Activated T-cell treated with anti-CD3 and anti-CD28 coated beads, Interleukin-2, amount 50 U/mL, for 24 hours (primary cell): Measurements from ENCODE around the gene ATP6V0A1.
"Not testable (repeated sequence)": the region's sequence is repeated elsewhere in the genome, so short reads cannot be mapped to it uniquely, and the experiment has no call there.

Source experiments
- DNase-seq: peaks from one replicate; pipeline ENCODE4 v3.0.0-alpha.2; 2020
- H3K27ac Mint-ChIP-seq: 2 replicates; pipeline ENCODE4 v1.8.0; 2020; ENCODE audit warnings: mild to moderate bottlenecking, mixed read lengths
- H3K27me3 Mint-ChIP-seq: 2 replicates; pipeline ENCODE4 v1.8.0; 2020; ENCODE audit warnings: mixed read lengths
- H3K36me3 Mint-ChIP-seq: 2 replicates; pipeline ENCODE4 v1.8.0; 2020; ENCODE audit warnings: low read depth, mixed read lengths
- H3K4me1 Mint-ChIP-seq: 2 replicates; pipeline ENCODE4 v1.8.0; 2020; ENCODE audit warnings: low read depth, mixed read lengths
- H3K4me3 Mint-ChIP-seq: 2 replicates; pipeline ENCODE4 v1.8.0; 2020; ENCODE audit warnings: mild to moderate bottlenecking, moderate library complexity, mixed read lengths
- H3K9me3 Mint-ChIP-seq: 2 replicates; pipeline ENCODE4 v1.8.0; 2020; ENCODE audit warnings: mixed read lengths

ATP6V0A1 gene

GRCh38 chr17:42477824-42478223 is 19.1 kb downstream of the ATP6V0A1 start:
- peaks cover 69% of the 10 kb centered on the region for H3K36me3 Mint-ChIP-seq
- not testable (repeated sequence) for DNase-seq, H3K4me3 Mint-ChIP-seq, H3K9me3 Mint-ChIP-seq, H3K27me3 Mint-ChIP-seq, H3K27ac Mint-ChIP-seq, H3K4me1 Mint-ChIP-seq

GRCh38 chr17:42484304-42484703 is 25.6 kb downstream of the ATP6V0A1 start:
- Mint-ChIP-seq H3K4me3 (peak overlapping the region; percentile 44), H3K4me1 (peaks cover 38% of the 10 kb centered on the region), H3K9me3 (no peaks in the 10 kb centered on the region), H3K27me3 (no peaks in the 10 kb centered on the region), H3K27ac (peak overlapping the region; percentile 65), H3K36me3 (peaks cover 54% of the 10 kb centered on the region)
- DNase-seq = peak; percentile 63

GRCh38 chr17:42485680-42486079 is 27.0 kb downstream of the ATP6V0A1 start:
- DNase-seq = no peak
- H3K4me3 Mint-ChIP-seq = no peak overlapping the region
- no peaks in the 10 kb centered on the region for H3K9me3 Mint-ChIP-seq
- H3K27me3 Mint-ChIP-seq = no peaks in the 10 kb centered on the region
- H3K27ac Mint-ChIP-seq = no peak overlapping the region
- peaks cover 39% of the 10 kb centered on the region for H3K4me1 Mint-ChIP-seq
- peaks cover 52% of the 10 kb centered on the region for H3K36me3 Mint-ChIP-seq

- Mint-ChIP-seq H3K27me3 (no peaks in the 10 kb centered on the region), H3K4me3 (no peak overlapping the region), H3K9me3 (no peaks in the 10 kb centered on the region), H3K4me1 (peaks cover 38% of the 10 kb centered on the region), H3K36me3 (peaks cover 41% of the 10 kb centered on the region), H3K27ac (no peak overlapping the region)
- no peak for DNase-seq
Measured at GRCh38 chr17:42488032-42488431, 29.4 kb downstream of the ATP6V0A1 start.

- H3K4me3 Mint-ChIP-seq = no peak overlapping the region
- H3K36me3 Mint-ChIP-seq = peaks cover 48% of the 10 kb centered on the region
- H3K27me3 Mint-ChIP-seq = no peaks in the 10 kb centered on the region
- H3K27ac Mint-ChIP-seq = no peak overlapping the region
- DNase-seq = no peak
- H3K4me1 Mint-ChIP-seq = peaks cover 6% of the 10 kb centered on the region
- H3K9me3 Mint-ChIP-seq = no peaks in the 10 kb centered on the region
Measured at GRCh38 chr17:42493319-42493718, 34.6 kb downstream of the ATP6V0A1 start.

- H3K27ac Mint-ChIP-seq = no peak overlapping the region
- peaks cover 44% of the 10 kb centered on the region for H3K36me3 Mint-ChIP-seq
- H3K27me3 Mint-ChIP-seq = no peaks in the 10 kb centered on the region
- no peak for DNase-seq
- H3K4me3 Mint-ChIP-seq = no peak overlapping the region
- no peaks in the 10 kb centered on the region for H3K9me3 Mint-ChIP-seq
- peaks cover 2% of the 10 kb centered on the region for H3K4me1 Mint-ChIP-seq
Measured at GRCh38 chr17:42494673-42495072, 36.0 kb downstream of the ATP6V0A1 start.

- H3K36me3 Mint-ChIP-seq = peaks cover 59% of the 10 kb centered on the region
- H3K4me3 Mint-ChIP-seq = no peak overlapping the region
- H3K9me3 Mint-ChIP-seq = no peaks in the 10 kb centered on the region
- DNase-seq = no peak
- H3K4me1 Mint-ChIP-seq = peaks cover 2% of the 10 kb centered on the region
- no peak overlapping the region for H3K27ac Mint-ChIP-seq
- no peaks in the 10 kb centered on the region for H3K27me3 Mint-ChIP-seq
Measured at GRCh38 chr17:42498828-42499227, 40.1 kb downstream of the ATP6V0A1 start.

- H3K27me3 Mint-ChIP-seq = no peaks in the 10 kb centered on the region
- DNase-seq = no peak
- no peak overlapping the region for H3K27ac Mint-ChIP-seq
- no peaks in the 10 kb centered on the region for H3K9me3 Mint-ChIP-seq
- no peaks in the 10 kb centered on the region for H3K4me1 Mint-ChIP-seq
- H3K36me3 Mint-ChIP-seq = peaks cover 40% of the 10 kb centered on the region
- H3K4me3 Mint-ChIP-seq = no peak overlapping the region
Measured at GRCh38 chr17:42502091-42502490, 43.4 kb downstream of the ATP6V0A1 start.

- Mint-ChIP-seq H3K4me3 (no peak overlapping the region), H3K36me3 (peaks cover 43% of the 10 kb centered on the region), H3K4me1 (no peaks in the 10 kb centered on the region), H3K27ac (no peak overlapping the region), H3K27me3 (no peaks in the 10 kb centered on the region), H3K9me3 (no peaks in the 10 kb centered on the region)
- DNase-seq = no peak
Measured at GRCh38 chr17:42502926-42503325, 44.2 kb downstream of the ATP6V0A1 start.

- H3K27me3 Mint-ChIP-seq = no peaks in the 10 kb centered on the region
- H3K36me3 Mint-ChIP-seq = peaks cover 26% of the 10 kb centered on the region
- no peaks in the 10 kb centered on the region for H3K4me1 Mint-ChIP-seq
- H3K9me3 Mint-ChIP-seq = no peaks in the 10 kb centered on the region
- no peak overlapping the region for H3K27ac Mint-ChIP-seq
- DNase-seq = no peak
- H3K4me3 Mint-ChIP-seq = no peak overlapping the region
Measured at GRCh38 chr17:42507671-42508070, 49.0 kb downstream of the ATP6V0A1 start.

- Mint-ChIP-seq H3K27me3 (no peaks in the 10 kb centered on the region), H3K9me3 (no peaks in the 10 kb centered on the region), H3K4me1 (no peaks in the 10 kb centered on the region), H3K4me3 (no peak overlapping the region), H3K36me3 (peaks cover 19% of the 10 kb centered on the region), H3K27ac (no peak overlapping the region)
- DNase-seq = no peak
Measured at GRCh38 chr17:42508426-42509165, 49.9 kb downstream of the ATP6V0A1 start.

GRCh38 chr17:42509409-42509808 is 50.7 kb downstream of the ATP6V0A1 start:
- no peak overlapping the region for H3K4me3 Mint-ChIP-seq
- no peaks in the 10 kb centered on the region for H3K27me3 Mint-ChIP-seq
- DNase-seq = no peak
- no peaks in the 10 kb centered on the region for H3K9me3 Mint-ChIP-seq
- H3K4me1 Mint-ChIP-seq = no peaks in the 10 kb centered on the region
- peaks cover 14% of the 10 kb centered on the region for H3K36me3 Mint-ChIP-seq
- H3K27ac Mint-ChIP-seq = no peak overlapping the region

GRCh38 chr17:42509841-42510240 is 51.2 kb downstream of the ATP6V0A1 start:
- Mint-ChIP-seq H3K4me1 (no peaks in the 10 kb centered on the region), H3K9me3 (no peaks in the 10 kb centered on the region), H3K4me3 (no peak overlapping the region), H3K27ac (no peak overlapping the region), H3K27me3 (no peaks in the 10 kb centered on the region), H3K36me3 (peaks cover 14% of the 10 kb centered on the region)
- DNase-seq = no peak

- Mint-ChIP-seq H3K9me3 (no peaks in the 10 kb centered on the region), H3K36me3 (peaks cover 14% of the 10 kb centered on the region), H3K27ac (no peak overlapping the region), H3K4me3 (no peak overlapping the region), H3K4me1 (no peaks in the 10 kb centered on the region), H3K27me3 (no peaks in the 10 kb centered on the region)
- DNase-seq = no peak
Measured at GRCh38 chr17:42512246-42512645, 53.6 kb downstream of the ATP6V0A1 start.

GRCh38 chr17:42512733-42513251 is 54.1 kb downstream of the ATP6V0A1 start:
- Mint-ChIP-seq H3K27ac (no peak overlapping the region), H3K27me3 (no peaks in the 10 kb centered on the region)

More at GRCh38 chr17:42512733-42513251, 54.1 kb downstream of the ATP6V0A1 start:
- Mint-ChIP-seq H3K4me3 (no peak overlapping the region), H3K4me1 (peaks cover 2% of the 10 kb centered on the region), H3K36me3 (peaks cover 12% of the 10 kb centered on the region), H3K9me3 (no peaks in the 10 kb centered on the region)
- no peak for DNase-seq
